Effector memory CD4-positive, alpha-beta T cell (primary cell): ENCODE measurements around the gene NT5C2.
A peak's percentile ranks its signal among the peaks of the same experiment; 100 is the strongest.

ENCODE experiments used
- DNase-seq, 3 donors: peaks; one replicate each; pipeline ENCODE4 v3.0.0-alpha.2; 2020
- H3K27ac ChIP-seq: 2 replicates; pipeline ENCODE4 v1.7.0; 2013; ENCODE audit warnings: mild to moderate bottlenecking, low read length, moderate library complexity; ENCODE audit not compliant: insufficient read depth, poor library complexity, severe bottlenecking
- H3K27me3 ChIP-seq: replicated peaks from 2 replicates; pipeline ENCODE4 v1.7.0; 2013; ENCODE audit warnings: mild to moderate bottlenecking, low read length; ENCODE audit not compliant: insufficient read depth, control insufficient read depth, poor library complexity, severe bottlenecking
- H3K36me3 ChIP-seq: 2 replicates; pipeline ENCODE4 v1.7.0; 2013; ENCODE audit warnings: mild to moderate bottlenecking, low read length, moderate library complexity; ENCODE audit not compliant: control insufficient read depth, insufficient read depth
- H3K4me1 ChIP-seq: 2 replicates; pipeline ENCODE4 v1.7.0; 2013; ENCODE audit warnings: low read length, mild to moderate bottlenecking; ENCODE audit not compliant: control insufficient read depth, insufficient read depth, poor library complexity, severe bottlenecking
- H3K4me3 ChIP-seq: 2 replicates; pipeline ENCODE4 v1.7.0; 2013; ENCODE audit warnings: low read length, low read depth, mild to moderate bottlenecking; ENCODE audit not compliant: insufficient read depth, poor library complexity, severe bottlenecking
- H3K9me3 ChIP-seq: 2 replicates; pipeline ENCODE4 v1.7.0; 2013; ENCODE audit warnings: mild to moderate bottlenecking, low read length, moderate library complexity; ENCODE audit not compliant: control insufficient read depth
- total RNA-seq, 3 donors: gene quantifications; one replicate each; lab custom pipeline; 2026; lab: John Stamatoyannopoulos, UW

Gene NT5C2
- 47.8 to 61.2 (median 53.6) reads per million in 3 donors for total RNA-seq

GRCh38 chr10:103193107-103193819 lies at the start of gene NT5C2:
Gene NT5C2, minus strand, starts transcription at chr10:103193272. Its CDS starts 18,314 bp downstream, at chr10:103174958.
- Histone ChIP-seq H3K36me3 (no peaks in the 10 kb centered on the region), H3K9me3 (no peaks in the 10 kb centered on the region), H3K27me3 (no peaks in the 10 kb centered on the region), H3K4me1 (peaks cover 13% of the 10 kb centered on the region), H3K4me3 (peak within 1 kb of the TSS; percentile 98), H3K27ac (peak within 1 kb of the TSS; percentile 70)
- peak; percentile 46 to 58 (median 52) for DNase-seq

GRCh38 chr10:103241262-103242011 lies 48.4 kb upstream of the NT5C2 start:
- no peaks in the 10 kb centered on the region for H3K4me1 ChIP-seq
- H3K4me3 ChIP-seq: no peak overlapping the region
- H3K27me3 ChIP-seq: no peaks in the 10 kb centered on the region
- DNase-seq: no peak
- H3K9me3 ChIP-seq: no peaks in the 10 kb centered on the region
- H3K27ac ChIP-seq: no peak overlapping the region
- H3K36me3 ChIP-seq: no peaks in the 10 kb centered on the region

GRCh38 chr10:103238506-103239252 lies 45.6 kb upstream of the NT5C2 start:
- no peaks in the 10 kb centered on the region for H3K36me3 ChIP-seq
- no peak for DNase-seq
- H3K9me3 ChIP-seq: no peaks in the 10 kb centered on the region
- H3K27me3 ChIP-seq: no peaks in the 10 kb centered on the region
- H3K4me1 ChIP-seq: no peaks in the 10 kb centered on the region
- H3K4me3 ChIP-seq: no peak overlapping the region
- H3K27ac ChIP-seq: no peak overlapping the region

- Histone ChIP-seq H3K9me3 (no peaks in the 10 kb centered on the region), H3K27me3 (no peaks in the 10 kb centered on the region), H3K4me1 (no peaks in the 10 kb centered on the region), H3K27ac (no peak overlapping the region), H3K4me3 (no peak overlapping the region), H3K36me3 (no peaks in the 10 kb centered on the region)
- no peak for DNase-seq
These were observed 42.7 kb upstream of the NT5C2 start for GRCh38 chr10:103235775-103236174.

- H3K27me3 ChIP-seq: no peaks in the 10 kb centered on the region
- no peaks in the 10 kb centered on the region for H3K9me3 ChIP-seq
- H3K4me1 ChIP-seq: no peaks in the 10 kb centered on the region
- no peak overlapping the region for H3K4me3 ChIP-seq
- no peak overlapping the region for H3K27ac ChIP-seq
- DNase-seq: no peak
- no peaks in the 10 kb centered on the region for H3K36me3 ChIP-seq
These were observed 39.9 kb upstream of the NT5C2 start for GRCh38 chr10:103232772-103233488.

- Histone ChIP-seq H3K4me3 (no peak overlapping the region), H3K4me1 (no peaks in the 10 kb centered on the region), H3K36me3 (no peaks in the 10 kb centered on the region), H3K27me3 (no peaks in the 10 kb centered on the region), H3K27ac (no peak overlapping the region), H3K9me3 (no peaks in the 10 kb centered on the region)
- DNase-seq: no peak
These were observed 39.1 kb upstream of the NT5C2 start for GRCh38 chr10:103232131-103232673.

GRCh38 chr10:103231047-103231551 lies 38.0 kb upstream of the NT5C2 start:
- Histone ChIP-seq H3K27ac (no peak overlapping the region), H3K9me3 (no peaks in the 10 kb centered on the region)
- DNase-seq: no peak

GRCh38 chr10:103227416-103227815 lies 34.3 kb upstream of the NT5C2 start:
- no peak overlapping the region for H3K27ac ChIP-seq
- no peaks in the 10 kb centered on the region for H3K27me3 ChIP-seq
- DNase-seq: no peak
- H3K4me1 ChIP-seq: no peaks in the 10 kb centered on the region
- H3K9me3 ChIP-seq: no peaks in the 10 kb centered on the region
- no peak overlapping the region for H3K4me3 ChIP-seq
- H3K36me3 ChIP-seq: no peaks in the 10 kb centered on the region

More at GRCh38 chr10:103231047-103231551, 38.0 kb upstream of the NT5C2 start:
- Histone ChIP-seq H3K4me1 (no peaks in the 10 kb centered on the region), H3K36me3 (no peaks in the 10 kb centered on the region), H3K27me3 (no peaks in the 10 kb centered on the region), H3K4me3 (no peak overlapping the region)

- H3K27ac ChIP-seq: no peak overlapping the region
- H3K4me3 ChIP-seq: no peak overlapping the region
- H3K27me3 ChIP-seq: no peaks in the 10 kb centered on the region
- no peaks in the 10 kb centered on the region for H3K9me3 ChIP-seq
- no peaks in the 10 kb centered on the region for H3K36me3 ChIP-seq
- no peaks in the 10 kb centered on the region for H3K4me1 ChIP-seq
- no peak for DNase-seq
These were observed 32.9 kb upstream of the NT5C2 start for GRCh38 chr10:103225939-103226338.
